ENCODE measurements around the gene LMBRD2. TPM values are rescaled to one million over a fixed set of nuclear protein-coding genes. Genes with fewer than 3 reads are reported as not detected.

LMBRD2 gene
- total and polyA plus RNA-seq, 7 donors = 0.60 to 16.1 (median 9.8) TPM

- intact Hi-C loops (cut with DNase I) = no loop called here
- H3K4me3 ChIP-seq = no peak overlapping the region
Observed at GRCh38 chr5:36070687-36071571, 80.8 kb downstream of the LMBRD2 start.

GRCh38 chr5:36068751-36069281 is 82.9 kb downstream of the LMBRD2 start:
- no peaks in the 10 kb centered on the region for H3K36me3 ChIP-seq
- no peak overlapping the region for H3K27ac ChIP-seq
- H3K27me3 ChIP-seq = peaks cover 0 to 10% (median 0%) of the 10 kb centered on the region in 3 donors
- intact Hi-C loops (cut with DNase I) = no loop called here
- no peak overlapping the region for H3K4me3 ChIP-seq
- WGBS, 2 donors = 92 to 94% methylated on average over 5 of the region's 5 CpGs
- no peaks in the 10 kb centered on the region for H3K9me3 ChIP-seq
- no peak for DNase-seq
- no peaks in the 10 kb centered on the region for H3K4me1 ChIP-seq
- no peak for TF ChIP-seq POLR2AphosphoS5 (IDR thresholded peaks at IDR 0.05)
- no peak for TF ChIP-seq CTCF (IDR thresholded peaks at IDR 0.05)
- no peak for TF ChIP-seq POLR2A (IDR thresholded peaks at IDR 0.05)
- no peak for TF ChIP-seq EP300 (IDR thresholded peaks at IDR 0.05)

More at GRCh38 chr5:36070687-36071571, 80.8 kb downstream of the LMBRD2 start:
- 18 to 43% methylated on average over 9 of the region's 9 CpGs for WGBS, 2 donors
- TF ChIP-seq POLR2A (IDR thresholded peaks at IDR 0.05) = no peak
- no peak for TF ChIP-seq CTCF (IDR thresholded peaks at IDR 0.05)
- TF ChIP-seq POLR2AphosphoS5 (IDR thresholded peaks at IDR 0.05) = no peak
- TF ChIP-seq EP300 (IDR thresholded peaks at IDR 0.05) = no peak
- Histone ChIP-seq H3K36me3 (no peaks in the 10 kb centered on the region), H3K27ac (no peak overlapping the region), H3K27me3 (peaks cover 0 to 10% (median 0%) of the 10 kb centered on the region in 3 donors), H3K4me1 (no peaks in the 10 kb centered on the region), H3K9me3 (no peaks in the 10 kb centered on the region)
- no peak for DNase-seq

- no peak for TF ChIP-seq POLR2A (IDR thresholded peaks at IDR 0.05)
- no peak for TF ChIP-seq EP300 (IDR thresholded peaks at IDR 0.05)
- TF ChIP-seq POLR2AphosphoS5 (IDR thresholded peaks at IDR 0.05) = no peak
- TF ChIP-seq CTCF (IDR thresholded peaks at IDR 0.05) = no peak
- WGBS, 2 donors = 3 to 13% methylated on average over 22 of the region's 22 CpGs
- Histone ChIP-seq H3K36me3 (no peaks in the 10 kb centered on the region), H3K9me3 (no peaks in the 10 kb centered on the region), H3K4me1 (no peaks in the 10 kb centered on the region), H3K27me3 (peaks cover 0 to 10% (median 0%) of the 10 kb centered on the region in 3 donors), H3K4me3 (no peak within 1 kb of the TSS), H3K27ac (no peak within 1 kb of the TSS)
- intact Hi-C loops (cut with DNase I) = no loop called here
- DNase-seq = no peak
Observed at GRCh38 chr5:36066540-36067210, 85.0 kb downstream of the LMBRD2 start, which contains the start of gene UGT3A2. TSS of gene UGT3A2 (minus strand) at chr5:36066882. CDS start at chr5:36066789, 93 bp downstream.

GRCh38 chr5:36066001-36066539 is 85.6 kb downstream of the LMBRD2 start:
- TF ChIP-seq EP300 (IDR thresholded peaks at IDR 0.05) (no peak), CTCF (IDR thresholded peaks at IDR 0.05) (no peak), POLR2AphosphoS5 (IDR thresholded peaks at IDR 0.05) (no peak), POLR2A (IDR thresholded peaks at IDR 0.05) (no peak)
- Histone ChIP-seq H3K27ac (no peak overlapping the region), H3K4me3 (no peak overlapping the region), H3K27me3 (peaks cover 0 to 10% (median 0%) of the 10 kb centered on the region in 3 donors), H3K9me3 (no peaks in the 10 kb centered on the region), H3K4me1 (no peaks in the 10 kb centered on the region), H3K36me3 (no peaks in the 10 kb centered on the region)
- intact Hi-C loops (cut with DNase I) = no loop called here
- 33 to 34% methylated on average over 13 of the region's 13 CpGs for WGBS, 2 donors
- DNase-seq = no peak

All from sigmoid colon (tissue), 7 donors.